CD4-positive, alpha-beta T cell treated with Interleukin-2 at 100 ng/mL for 4 hours (primary cell): Measurements from ENCODE around the gene PGC.
A peak's percentile ranks its signal among the peaks of the same experiment; 100 is the strongest.

Experiments
- DNase-seq: peaks from one replicate; pipeline ENCODE4 v3.0.0-alpha.2; 2020; ENCODE audit warnings: low spot score

Gene PGC

DNA sequence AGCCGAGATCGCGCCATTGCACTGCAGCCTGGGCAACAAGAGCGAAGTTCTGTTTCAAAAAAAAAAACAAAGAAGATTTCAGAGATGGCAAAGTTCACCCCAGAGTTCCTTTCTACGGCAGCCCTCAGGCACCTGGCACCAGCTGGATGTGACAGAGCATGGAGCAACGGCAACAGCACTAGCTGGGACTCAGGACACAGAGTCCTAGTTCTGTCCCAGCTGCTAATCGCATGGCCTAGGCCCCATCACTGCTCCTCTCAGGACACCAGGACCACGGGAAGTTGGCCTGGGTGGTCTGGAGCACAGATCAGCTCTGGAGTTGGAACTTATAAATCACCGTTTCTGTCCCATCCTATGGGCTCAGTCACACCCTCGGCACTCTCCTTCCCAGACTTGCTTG lies 1.1 kb downstream of the PGC start:
- DNase-seq = no peak

DNA sequence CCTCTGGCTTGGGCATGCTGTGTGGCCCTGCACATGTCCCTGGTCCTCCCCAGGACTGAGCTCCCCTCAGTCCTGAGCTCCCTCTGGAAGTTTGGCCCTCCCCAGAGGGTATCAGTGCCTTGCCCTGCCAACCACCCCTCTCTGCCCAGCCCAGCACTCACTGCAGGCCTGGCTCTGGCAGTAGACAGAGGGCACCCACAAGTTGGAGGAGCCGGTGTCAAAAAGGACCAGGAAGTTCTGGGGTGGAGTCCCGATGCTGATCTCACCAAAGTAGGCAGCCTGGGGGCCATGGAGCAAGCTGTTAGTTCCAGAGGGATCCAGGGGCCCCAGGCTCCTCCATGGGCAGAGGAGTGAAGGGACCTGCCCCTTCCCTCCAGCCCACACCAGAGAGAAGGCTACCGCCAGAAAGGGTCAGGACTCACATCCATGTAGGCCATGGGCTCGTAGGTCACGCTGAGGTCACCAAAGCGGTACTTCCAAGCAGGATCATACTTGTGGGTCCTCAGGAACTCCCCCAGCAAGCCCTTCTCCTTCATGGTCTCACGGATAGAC lies 2.9 kb downstream of the PGC start:
- no peak for DNase-seq

DNA sequence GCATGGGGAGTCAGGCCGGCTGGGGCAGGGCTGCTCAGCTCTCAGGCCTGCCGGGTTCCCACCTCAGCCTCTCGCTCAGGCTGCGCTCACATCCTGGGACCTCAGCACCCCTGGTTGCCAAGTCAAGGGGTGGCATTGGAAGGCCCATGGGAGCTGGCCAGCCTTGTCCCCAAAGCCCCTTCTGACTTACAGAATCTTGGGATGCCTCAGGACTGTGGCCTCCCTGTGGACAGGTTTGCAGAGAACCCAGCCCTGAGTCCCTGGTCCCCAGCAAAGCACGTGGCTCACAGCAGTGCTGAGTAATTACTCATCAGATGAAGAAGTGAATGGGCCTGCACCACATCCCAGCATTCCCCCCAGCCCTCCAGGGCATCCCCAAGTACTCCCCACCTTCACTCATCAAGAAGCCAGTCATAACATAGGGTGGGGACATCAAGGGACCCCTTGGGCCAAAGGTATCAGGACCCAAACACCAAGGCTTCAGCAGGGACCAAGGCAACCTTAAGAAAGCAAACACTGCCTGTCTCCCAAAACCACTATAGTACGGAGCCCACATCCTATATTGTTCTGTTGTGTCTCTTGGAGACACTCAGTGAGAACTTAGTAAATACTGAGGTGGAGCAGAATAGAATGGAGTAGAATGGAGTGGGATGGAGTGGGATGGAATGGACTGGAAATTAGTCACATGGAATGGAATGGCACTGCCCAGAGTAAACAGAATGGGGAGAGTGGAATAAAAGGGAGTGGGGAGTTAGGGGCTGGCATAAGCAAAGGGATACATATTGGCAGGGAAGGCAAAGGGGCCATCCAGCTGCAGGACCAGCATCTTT lies 3.6 kb downstream of the PGC start:
- DNase-seq = no peak

DNA sequence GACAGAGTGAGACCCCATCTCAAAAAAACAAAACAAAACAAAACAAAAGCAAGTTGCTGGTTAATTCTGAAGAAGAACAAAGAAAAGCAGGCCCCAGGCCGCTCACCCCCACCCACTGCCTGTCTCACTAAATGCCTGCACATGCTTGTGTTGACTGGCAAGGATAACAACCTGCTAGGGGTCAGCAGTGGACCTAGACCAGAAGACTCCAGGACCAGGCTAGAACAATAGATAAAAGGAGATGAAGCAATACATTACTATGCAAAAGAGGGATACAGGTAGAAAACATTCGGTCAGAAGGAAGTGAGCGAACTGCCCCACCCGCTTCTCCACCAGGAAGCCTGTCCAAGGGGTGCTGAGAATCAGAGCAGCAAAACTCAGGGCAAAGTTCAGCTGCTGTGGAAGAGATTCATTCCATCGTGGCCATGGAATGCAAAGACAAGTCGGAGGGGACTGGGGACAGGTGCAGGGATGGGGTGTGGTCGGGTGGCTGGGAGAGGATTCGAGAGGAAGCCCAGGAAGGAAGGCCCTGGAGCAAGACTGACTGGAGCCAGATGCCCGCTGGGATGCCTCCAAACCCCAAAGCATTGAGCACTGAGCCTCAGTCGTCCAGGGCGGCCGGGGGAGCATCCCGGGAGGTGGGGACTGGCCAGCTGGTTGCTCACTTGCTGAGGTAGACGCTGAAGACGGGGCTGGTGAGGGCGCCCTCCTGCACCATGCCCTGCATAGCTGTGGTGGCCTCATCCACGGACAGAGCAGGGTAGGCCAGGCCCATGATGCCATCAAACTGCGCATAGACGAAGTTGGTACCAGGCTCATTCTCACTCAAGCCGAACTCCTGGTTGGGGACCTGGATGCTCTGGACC lies 5.3 kb downstream of the PGC start:
- no peak for DNase-seq

DNA sequence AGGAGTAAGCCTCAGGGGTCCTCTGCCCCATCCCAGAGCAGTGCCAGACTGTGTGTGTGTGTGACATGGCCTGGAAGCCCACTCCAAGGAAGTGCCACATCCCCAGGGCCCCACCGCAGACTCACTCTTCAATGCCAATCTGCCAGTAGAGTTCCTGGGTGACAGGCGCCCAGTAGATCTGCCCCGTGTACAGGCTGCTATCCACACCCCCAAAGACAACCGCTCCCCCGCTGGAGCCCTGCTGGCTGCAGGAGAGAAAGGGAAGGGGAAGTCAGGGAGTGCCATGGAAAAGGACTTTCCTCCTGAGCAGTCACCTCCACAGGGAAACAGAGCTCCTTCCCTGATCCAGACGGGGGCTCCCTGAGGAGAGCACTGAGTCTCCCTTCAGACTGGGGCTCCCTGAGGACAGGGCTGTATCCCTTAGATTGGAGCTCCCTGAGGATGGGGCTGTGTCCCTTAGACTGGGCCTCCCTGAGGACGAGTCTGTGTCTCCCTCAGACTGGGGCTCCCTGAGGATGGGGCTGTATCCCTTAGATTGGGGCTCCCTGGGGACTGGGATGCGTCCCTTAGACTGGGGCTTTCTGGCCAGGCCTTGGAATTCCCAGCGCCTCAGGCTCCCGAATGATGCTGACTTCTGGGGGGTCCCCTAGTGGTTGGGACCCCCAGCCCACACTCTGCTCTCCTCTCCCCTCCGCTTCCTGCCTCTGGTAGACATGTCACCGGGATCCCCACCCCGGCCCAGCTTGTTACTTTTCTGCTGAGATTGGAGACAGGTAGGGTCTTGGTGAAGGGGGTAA lies 6.6 kb downstream of the PGC start:
- no peak for DNase-seq

DNA sequence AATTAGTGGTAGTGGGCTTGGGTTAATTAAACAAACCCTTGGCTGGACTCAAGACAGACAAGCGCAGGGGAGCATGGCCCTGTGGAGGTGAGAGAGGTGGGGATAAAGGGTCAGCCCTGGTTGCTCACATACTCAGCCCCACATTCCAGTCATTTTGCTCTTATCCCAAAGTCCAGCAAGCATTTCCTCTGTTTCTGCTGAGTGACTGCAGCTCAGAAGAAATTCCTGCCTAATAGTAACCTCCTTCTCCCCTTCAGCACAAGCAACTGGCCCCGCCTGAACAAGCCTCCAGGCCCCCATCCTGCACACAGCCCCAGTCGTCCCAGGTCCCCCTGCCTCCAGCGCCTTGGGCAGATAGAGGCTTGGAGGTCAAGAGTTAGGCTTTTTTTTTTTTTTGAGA lies 8.2 kb downstream of the PGC start:
- no peak for DNase-seq

DNA sequence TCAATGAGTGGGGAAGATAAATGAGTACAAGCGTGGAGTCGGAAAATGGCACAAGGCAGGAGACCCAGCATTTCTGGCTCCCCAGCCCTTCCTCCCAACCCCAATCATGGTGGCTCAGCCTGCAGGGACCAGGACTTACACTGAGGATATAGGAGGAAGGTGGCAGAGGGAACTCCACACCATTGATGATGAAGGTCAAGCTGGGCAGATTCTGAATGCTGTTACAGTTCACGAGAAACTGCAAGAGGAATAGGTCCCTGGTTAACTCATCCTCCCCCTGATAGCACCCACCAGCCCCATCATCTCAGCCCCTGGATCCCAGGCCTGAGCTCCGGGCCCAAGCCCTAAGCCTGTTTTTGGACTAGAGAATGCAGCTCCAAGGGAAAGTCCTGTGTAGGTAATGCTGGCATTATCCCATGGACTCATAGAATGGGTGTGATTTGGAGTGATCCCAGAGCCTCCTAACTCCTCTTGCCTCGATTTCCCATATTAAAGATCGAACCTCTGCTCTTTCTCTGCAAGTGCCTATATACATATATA lies 9.5 kb downstream of the PGC start:
- DNase-seq = no peak

DNA sequence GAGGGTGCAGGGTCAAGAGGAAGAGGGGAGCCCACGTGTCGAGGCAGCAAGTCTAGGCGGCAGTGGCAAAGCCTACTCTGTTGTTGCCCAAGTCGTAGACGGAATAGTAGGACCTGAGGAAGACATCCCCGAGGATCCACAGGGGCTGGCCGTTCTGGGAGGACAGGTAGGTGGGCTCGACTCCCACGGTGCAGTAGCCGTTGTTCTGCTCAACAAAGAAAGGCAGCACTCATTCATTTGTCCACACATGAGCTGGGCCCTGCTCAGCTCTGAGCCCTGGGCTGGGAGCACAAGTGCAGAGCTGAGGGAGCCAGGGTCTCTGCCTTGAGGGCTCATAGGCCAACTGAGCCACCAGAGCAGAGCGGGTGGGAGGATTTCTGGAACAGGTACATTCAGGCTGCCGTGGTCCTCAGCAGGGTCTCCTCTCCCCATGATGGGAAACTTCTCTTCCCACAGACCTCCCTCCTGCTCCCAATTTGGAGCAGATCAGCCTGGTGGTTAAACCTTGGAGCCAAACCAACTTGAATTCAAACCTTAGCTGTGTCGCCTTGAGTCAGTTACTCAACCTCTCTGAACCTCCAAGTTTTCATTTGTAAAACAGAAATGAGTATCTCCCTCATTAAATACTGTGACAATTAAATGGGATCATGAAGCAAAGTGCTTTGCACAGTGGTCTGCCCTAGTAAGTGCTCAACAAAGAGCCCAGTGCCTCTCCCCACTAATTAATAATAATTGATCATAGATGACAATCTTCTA lies 10.2 kb downstream of the PGC start:
- no peak for DNase-seq

DNA sequence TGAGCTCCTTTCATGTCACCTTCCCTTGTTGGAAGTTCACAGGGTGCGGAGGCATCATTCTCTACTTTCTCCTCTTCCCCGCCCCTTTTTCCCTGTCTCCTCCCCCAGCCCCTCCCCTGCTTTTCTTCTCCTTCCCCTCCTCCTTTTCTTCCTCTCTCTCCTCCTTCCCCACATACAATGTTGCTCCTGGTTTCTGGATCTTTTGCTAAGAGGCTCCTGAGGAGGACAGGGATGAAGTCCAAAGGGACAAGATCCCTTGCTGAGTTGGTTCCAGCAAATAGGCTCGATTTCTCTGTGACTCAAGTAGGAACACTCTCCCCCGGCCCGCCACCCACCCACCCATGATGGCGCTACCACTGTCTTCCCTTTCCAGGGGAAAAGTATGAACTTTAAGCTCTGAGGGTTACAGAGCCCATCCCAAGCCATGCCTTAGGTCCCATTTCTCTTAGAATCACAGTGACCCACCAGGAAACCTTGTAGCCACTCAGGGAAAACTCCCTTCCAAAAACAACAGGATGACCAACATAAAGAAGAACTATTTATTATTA lies 10.9 kb downstream of the PGC start:
- no peak for DNase-seq

DNA sequence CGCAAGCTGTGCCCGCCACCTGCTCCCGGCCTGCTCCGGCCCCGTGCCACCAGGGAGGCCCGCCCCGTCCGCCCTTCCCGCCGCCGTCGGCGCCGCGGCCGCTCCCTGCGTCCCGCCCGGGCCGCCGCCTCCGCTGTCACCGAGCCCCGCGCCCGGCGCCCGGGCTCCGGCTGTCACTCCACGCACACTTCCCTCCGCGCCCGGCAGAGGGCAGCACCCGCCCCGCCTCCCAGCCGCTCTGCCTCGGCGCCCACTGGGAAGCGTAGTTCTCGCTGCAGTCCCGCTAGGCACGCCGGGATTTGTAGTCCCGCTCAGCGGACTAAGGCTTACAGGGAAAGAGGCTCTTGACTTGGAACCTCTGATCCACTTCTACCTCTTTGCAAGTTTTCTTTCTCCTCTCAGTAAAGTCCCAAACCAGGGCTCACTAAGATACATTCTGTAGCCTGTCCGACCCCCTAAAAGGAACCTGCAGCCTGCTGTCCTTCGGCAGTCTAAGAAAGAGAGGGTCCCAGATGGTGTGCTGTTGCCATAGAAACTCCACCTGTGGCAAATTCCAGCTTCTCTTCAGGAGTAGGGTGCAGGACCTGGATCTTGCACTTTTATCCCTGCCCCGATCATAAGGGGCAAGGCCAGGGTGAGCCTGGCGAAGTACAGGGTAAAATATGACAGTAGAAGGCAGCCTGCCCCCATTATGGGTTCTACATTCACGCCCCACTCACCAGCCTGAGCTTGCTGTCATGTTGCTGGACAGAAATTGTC lies 11.6 kb downstream of the PGC start, which contains the start of gene TFEB:
Gene TFEB, minus strand, starts transcription at position 182 of the 759 bp plus-strand sequence. CDS start 44,395 bp downstream, outside the sequence.
- peak; percentile 94 for DNase-seq

DNA sequence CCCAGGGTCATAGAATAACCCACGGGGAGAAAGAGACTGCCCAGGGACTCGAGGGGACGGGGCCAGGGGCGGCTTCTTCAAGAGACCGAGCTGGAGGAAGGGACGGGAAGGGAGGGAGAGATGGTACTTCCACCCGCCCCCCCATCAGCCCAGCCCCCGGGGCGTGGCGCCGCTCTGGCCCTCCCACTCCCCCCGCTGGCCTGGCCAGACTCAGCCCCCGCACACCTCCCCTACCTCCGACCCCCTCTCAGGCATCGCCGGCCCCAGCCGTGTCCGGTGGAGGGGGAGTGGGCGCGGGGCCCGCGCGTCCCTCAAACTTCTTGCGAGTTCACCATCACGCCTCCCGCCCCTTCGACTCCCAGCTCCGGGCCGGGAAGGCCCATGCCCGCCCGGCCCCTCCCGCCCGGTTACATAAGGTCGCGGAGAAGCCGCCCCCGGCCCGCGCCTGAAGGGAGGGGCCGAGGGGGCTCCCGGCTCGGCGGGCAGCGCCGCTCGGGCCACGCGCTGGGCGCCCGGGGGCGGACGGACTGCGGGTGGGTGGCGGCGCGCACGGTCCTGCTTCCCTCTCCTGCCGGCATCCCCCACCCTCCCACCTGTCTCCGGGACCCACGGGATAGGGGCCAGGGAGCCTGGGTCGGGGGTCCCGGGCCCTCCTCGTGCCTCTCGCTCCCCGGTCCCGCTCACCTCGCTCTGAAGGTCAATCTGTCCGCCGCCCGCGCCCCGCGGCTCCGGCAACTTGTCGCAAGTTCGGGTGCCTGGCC lies 12.4 kb downstream of the PGC start:
- DNase-seq = peak; percentile 67

DNA sequence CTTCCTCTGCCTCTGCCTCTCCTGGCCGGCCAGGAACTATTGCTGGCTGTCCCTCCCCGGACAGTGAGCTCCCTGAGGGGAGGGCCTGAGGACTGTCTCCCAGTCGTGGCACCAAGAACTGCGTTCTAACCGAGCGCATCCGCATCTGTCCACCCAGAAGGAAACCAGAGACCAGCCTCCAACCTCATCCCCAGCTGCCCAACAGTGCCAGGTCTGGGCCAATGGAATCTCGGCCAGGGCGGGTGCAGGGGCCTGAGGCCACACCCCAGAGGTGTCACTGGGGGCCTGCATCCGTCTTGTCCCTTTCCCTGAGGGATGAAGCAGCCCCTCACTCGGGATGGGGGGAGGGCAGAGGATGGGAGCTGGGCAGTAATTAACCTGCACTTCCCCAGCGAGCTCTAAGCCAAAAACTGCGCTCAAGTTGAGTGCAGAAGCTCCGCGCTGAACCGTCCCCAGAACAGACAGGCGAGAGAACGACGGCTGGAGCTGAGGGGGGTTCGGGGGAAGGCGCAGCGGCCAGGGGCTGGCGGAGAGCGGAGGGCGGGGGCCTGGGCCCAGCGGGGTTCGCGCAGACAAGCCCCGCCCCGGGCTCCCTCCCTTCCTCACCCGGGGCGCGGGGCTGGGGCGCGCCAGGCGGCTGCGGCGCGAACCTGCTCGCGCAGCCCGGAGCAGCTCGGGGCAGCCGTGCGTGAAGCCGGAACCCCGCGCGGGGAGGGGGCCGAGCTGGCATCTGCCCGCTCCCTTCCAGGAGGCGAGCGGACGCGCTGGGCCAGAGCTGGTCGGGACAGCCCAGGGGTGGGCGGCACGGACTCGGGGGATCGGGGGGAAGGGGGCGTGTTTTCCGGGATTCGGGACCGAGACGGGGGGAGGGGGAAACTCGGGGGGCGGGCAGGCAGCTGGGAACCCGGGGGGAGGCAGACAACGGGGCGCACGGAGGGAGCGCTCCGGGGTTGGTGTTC lies 13.2 kb downstream of the PGC start:
- DNase-seq = peak; percentile 63

DNA sequence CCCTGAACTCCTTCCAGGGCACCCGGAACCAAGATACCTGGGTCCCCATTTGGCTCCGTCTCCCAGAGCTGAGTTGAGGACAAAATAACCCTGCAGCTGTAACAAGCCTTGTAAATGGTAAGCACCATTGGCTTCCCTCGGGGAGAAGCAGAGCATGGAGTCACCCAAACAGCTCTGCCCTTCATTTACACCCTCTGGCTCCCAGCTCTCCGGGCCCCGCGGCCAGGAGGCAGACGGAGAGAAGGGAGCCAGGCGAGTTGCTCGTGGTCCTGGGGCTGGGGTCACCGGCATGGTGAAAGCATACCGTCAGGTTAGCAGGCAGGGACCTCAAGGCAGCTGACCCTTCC lies 13.9 kb downstream of the PGC start:
- no peak for DNase-seq

DNA sequence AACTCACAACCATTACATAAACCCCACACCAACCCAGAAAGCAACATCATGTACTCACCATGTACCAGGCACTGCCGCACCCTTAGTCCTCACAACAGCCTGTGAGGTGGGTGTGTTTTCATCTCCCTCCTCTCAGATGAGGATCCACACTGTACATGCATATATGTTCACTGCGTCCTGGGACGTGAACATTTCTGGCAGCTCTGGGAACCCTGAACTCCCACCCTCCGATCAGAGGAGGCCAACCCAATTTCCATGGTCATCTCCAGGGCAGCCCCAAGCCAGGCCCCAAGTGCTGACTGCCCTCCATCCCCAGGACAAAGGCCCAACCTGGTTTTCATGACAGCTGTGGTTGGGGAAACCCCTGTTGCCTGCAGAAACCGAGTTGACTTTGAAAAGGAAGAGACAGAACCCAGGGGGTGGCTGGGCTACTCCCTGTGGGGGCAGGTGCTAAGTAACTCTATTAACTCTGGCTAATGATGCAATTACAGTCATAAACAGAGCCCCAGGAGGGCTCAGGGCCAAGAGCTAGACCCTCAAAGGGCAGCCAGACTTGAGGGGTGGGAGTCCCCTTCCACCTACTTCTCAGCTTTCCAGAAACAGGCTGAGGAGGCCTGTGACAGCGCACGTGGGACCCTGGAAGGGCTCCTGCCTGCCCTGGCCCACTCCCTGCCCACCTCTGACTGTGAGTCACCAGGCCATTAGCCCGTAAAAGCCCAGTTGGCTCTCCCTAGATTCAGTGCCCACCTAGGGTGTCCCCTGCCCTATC lies 14.4 kb downstream of the PGC start:
- peak; percentile 77 for DNase-seq

DNA sequence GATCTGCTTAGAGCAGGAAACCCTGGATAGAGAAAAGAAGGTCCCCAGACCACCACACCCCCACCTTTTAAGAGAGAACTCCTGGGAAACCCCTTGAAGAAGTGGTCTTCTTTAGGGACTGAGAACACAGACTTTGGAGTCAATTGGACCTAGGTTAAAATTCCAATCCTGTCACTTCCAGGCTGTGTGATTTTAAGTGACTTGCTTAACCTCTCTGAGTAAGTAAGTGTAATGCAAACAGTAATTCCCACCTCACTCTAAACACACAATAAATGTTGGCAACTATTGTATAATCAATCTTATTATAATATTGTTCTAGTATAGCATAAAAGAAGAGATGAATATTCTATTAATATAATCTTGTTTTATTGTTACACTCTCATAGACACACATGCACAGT lies 15.0 kb downstream of the PGC start:
- no peak for DNase-seq

DNA sequence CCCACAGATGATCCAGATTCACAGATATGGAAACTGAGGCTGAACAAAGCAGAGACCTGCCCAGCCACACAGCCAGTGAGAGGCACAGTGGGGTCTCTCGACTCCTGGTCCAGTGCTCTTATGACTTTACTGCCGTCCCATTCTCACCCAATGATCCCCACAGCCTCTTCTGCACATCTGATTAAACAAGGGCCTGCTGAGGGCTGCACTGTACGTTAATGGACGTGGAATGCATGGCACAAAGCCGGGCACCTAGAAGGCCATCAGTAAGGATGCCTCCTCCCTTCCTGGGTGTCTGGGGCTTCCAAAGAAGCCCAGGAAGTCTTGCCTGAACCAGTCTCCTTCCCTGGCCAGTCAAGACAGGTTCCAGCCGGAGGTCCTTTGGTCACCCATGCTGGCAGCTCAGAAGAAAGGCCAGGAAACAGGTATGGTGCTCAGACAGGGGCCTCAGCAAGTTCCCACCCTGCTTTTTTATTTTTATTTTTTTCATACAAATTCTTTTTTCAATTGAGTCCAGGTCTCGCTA lies 15.6 kb downstream of the PGC start:
- no peak for DNase-seq
